ENCODE data around the gene EGFL7.

EGFL7 gene

GRCh38 chr9:136662326-136662655, 425 bp upstream of the EGFL7 start:
- DNase-seq: no peak

- DNase-seq: no peak
Measured at GRCh38 chr9:136664000-136664915, 1.5 kb downstream of the EGFL7 start.

GRCh38 chr9:136665111-136665703, 2.5 kb downstream of the EGFL7 start:
- no peak for DNase-seq

- no peak for DNase-seq
Measured at GRCh38 chr9:136665704-136666371, 3.1 kb downstream of the EGFL7 start.

- DNase-seq: no peak
Measured at GRCh38 chr9:136666372-136667213, 3.9 kb downstream of the EGFL7 start.

- peak; percentile 39 for DNase-seq
Measured at GRCh38 chr9:136667214-136667939, 4.7 kb downstream of the EGFL7 start.

GRCh38 chr9:136667940-136668760, 5.4 kb downstream of the EGFL7 start:
- no peak for DNase-seq

- no peak for DNase-seq
Measured at GRCh38 chr9:136668983-136669790, 6.5 kb downstream of the EGFL7 start.

- no peak for DNase-seq
Measured at GRCh38 chr9:136669791-136670464, 7.2 kb downstream of the EGFL7 start.

- DNase-seq: no peak
Measured at GRCh38 chr9:136670576-136671253, 8.0 kb downstream of the EGFL7 start.

- DNase-seq: no peak
Measured at GRCh38 chr9:136671254-136671614, 8.5 kb downstream of the EGFL7 start.

GRCh38 chr9:136671646-136672430, 9.1 kb downstream of the EGFL7 start:
- DNase-seq: no peak

GRCh38 chr9:136672431-136673087, 9.8 kb downstream of the EGFL7 start:
- no peak for DNase-seq

- DNase-seq: no peak
Measured at GRCh38 chr9:136673088-136673974, 10.6 kb downstream of the EGFL7 start.

- no peak for DNase-seq
Measured at GRCh38 chr9:136673975-136674785, 11.5 kb downstream of the EGFL7 start.

GRCh38 chr9:136674786-136675349, 12.2 kb downstream of the EGFL7 start:
- DNase-seq: no peak
